Chondrocyte (in vitro differentiated cells): Measurements from ENCODE around the gene RIC8B. TPM values are rescaled to one million over a fixed set of nuclear protein-coding genes. Genes with fewer than 3 reads are reported as not detected.

Experiments
- DNase-seq: peaks from one replicate; pipeline ENCODE4 v3.0.0; 2021; ENCODE audit warnings: mixed read lengths, low spot score
- H3K27ac Mint-ChIP-seq: one replicate; pipeline ENCODE4 v1.8.0; 2021; ENCODE audit warnings: mild to moderate bottlenecking, moderate library complexity, mixed read lengths; ENCODE audit not compliant: unreplicated experiment
- H3K27me3 Mint-ChIP-seq: 2 replicates; pipeline ENCODE4 v1.8.0; 2021; ENCODE audit warnings: low read depth, mixed read lengths
- H3K36me3 Mint-ChIP-seq: 2 replicates; pipeline ENCODE4 v1.8.0; 2021; ENCODE audit warnings: low read depth, mixed read lengths
- H3K4me1 Mint-ChIP-seq: 2 replicates; pipeline ENCODE4 v1.8.0; 2021; ENCODE audit warnings: low read depth, mild to moderate bottlenecking, mixed read lengths
- H3K4me3 Mint-ChIP-seq: one replicate; pipeline ENCODE4 v1.8.0; 2021; ENCODE audit warnings: mild to moderate bottlenecking, moderate library complexity, mixed read lengths; ENCODE audit not compliant: unreplicated experiment
- H3K9me3 Mint-ChIP-seq: 2 replicates; pipeline ENCODE4 v1.8.0; 2021; ENCODE audit warnings: low read depth, mixed read lengths
- CTCF ChIP-seq: fragments of 200-600 bp; sonication (generic); IDR thresholded peaks from 2 replicates; pipeline ENCODE4 v1.5.0; 2021; ENCODE audit warnings: antibody characterized with exemption, mild to moderate bottlenecking, moderate library complexity
- total RNA-seq: library from RNA; stranded (reverse); gene quantifications from 3 replicates; pipeline ENCODE4 v1.2.1, GENCODE V29; 2021

The RIC8B gene
- total RNA-seq, 1 donor from 2014 or later: 12.3 TPM

GRCh38 chr12:106733660-106734059 is 40.8 kb upstream of the RIC8B start:
- H3K27ac Mint-ChIP-seq: no peak overlapping the region
- TF ChIP-seq CTCF: no peak
- H3K9me3 Mint-ChIP-seq: peaks cover 3% of the 10 kb centered on the region
- no peaks in the 10 kb centered on the region for H3K36me3 Mint-ChIP-seq
- no peaks in the 10 kb centered on the region for H3K27me3 Mint-ChIP-seq
- no peak overlapping the region for H3K4me3 Mint-ChIP-seq
- no peak for DNase-seq
- no peaks in the 10 kb centered on the region for H3K4me1 Mint-ChIP-seq

- Mint-ChIP-seq H3K4me3 (no peak overlapping the region), H3K36me3 (no peaks in the 10 kb centered on the region), H3K9me3 (peaks cover 3% of the 10 kb centered on the region), H3K27me3 (no peaks in the 10 kb centered on the region), H3K27ac (no peak overlapping the region), H3K4me1 (peaks cover 9% of the 10 kb centered on the region)
- no peak for TF ChIP-seq CTCF
- DNase-seq: no peak
Measured at GRCh38 chr12:106736051-106736957, 38.2 kb upstream of the RIC8B start.

GRCh38 chr12:106739318-106739717 is 35.2 kb upstream of the RIC8B start:
- TF ChIP-seq CTCF: no peak
- DNase-seq: no peak
- Mint-ChIP-seq H3K9me3 (no peaks in the 10 kb centered on the region), H3K36me3 (no peaks in the 10 kb centered on the region), H3K4me3 (no peak overlapping the region), H3K27me3 (peaks cover 4% of the 10 kb centered on the region), H3K4me1 (peaks cover 10% of the 10 kb centered on the region), H3K27ac (no peak overlapping the region)

- peaks cover 4% of the 10 kb centered on the region for H3K27me3 Mint-ChIP-seq
- no peak for TF ChIP-seq CTCF
- no peak overlapping the region for H3K4me3 Mint-ChIP-seq
- no peak for DNase-seq
- H3K27ac Mint-ChIP-seq: no peak overlapping the region
- H3K9me3 Mint-ChIP-seq: no peaks in the 10 kb centered on the region
- peaks cover 12% of the 10 kb centered on the region for H3K4me1 Mint-ChIP-seq
- no peaks in the 10 kb centered on the region for H3K36me3 Mint-ChIP-seq
Measured at GRCh38 chr12:106739815-106740530, 34.5 kb upstream of the RIC8B start.

GRCh38 chr12:106740818-106741217 is 33.7 kb upstream of the RIC8B start:
- Mint-ChIP-seq H3K9me3 (no peaks in the 10 kb centered on the region), H3K27ac (no peak overlapping the region), H3K27me3 (peaks cover 5% of the 10 kb centered on the region), H3K4me3 (no peak overlapping the region), H3K4me1 (peaks cover 12% of the 10 kb centered on the region), H3K36me3 (no peaks in the 10 kb centered on the region)
- TF ChIP-seq CTCF: no peak
- no peak for DNase-seq
